ENCODE results near the gene SIAH2.

DNA sequence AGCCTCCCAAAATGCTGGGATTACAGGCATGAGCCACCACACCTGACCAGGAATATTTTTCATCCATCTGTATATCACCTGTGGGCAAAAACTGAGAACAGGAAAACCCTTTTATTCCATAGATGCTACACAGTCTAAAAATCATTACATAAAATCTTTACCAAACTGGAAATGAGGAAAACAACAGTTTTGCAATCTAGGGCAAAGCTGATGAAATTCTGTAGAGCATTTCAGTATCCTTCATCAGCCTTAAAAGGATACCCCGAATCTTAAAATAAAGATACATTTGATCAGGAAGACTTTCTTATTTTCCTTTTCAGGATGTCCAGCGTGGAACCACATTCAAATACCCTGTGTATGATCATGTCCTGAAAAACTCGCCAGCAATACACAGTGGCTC, 7.1 kb downstream of the SIAH2 start:
- TF ChIP-seq POLR2A (IDR thresholded peaks at IDR 0.05; ENCODE audit: low read depth, low read length) (no peak), POLR2AphosphoS5 (IDR thresholded peaks at IDR 0.05; ENCODE audit: low read depth, low read length) (no peak), POU2F2 (IDR thresholded peaks at IDR 0.05; ENCODE audit: low read depth, low read length) (no peak), TAF1 (IDR thresholded peaks at IDR 0.05; ENCODE audit: low read depth, low read length) (no peak), SPI1 (IDR thresholded peaks at IDR 0.05; ENCODE audit: low read depth, low read length) (no peak)
